H9 (cell line): ENCODE measurements around the gene RAB6A. TPM values are rescaled to one million over a fixed set of nuclear protein-coding genes. Genes with fewer than 3 reads are reported as not detected.

ENCODE experiments used
- DNase-seq: peaks from one replicate; pipeline ENCODE4 v3.0.0-alpha.2; 2017
- H2AFZ ChIP-seq: one replicate; pipeline ENCODE4 v1.6.1; 2013; ENCODE audit warnings: mild to moderate bottlenecking, low read length, control low read depth, moderate library complexity
- H2AK5ac ChIP-seq: 2 replicates; pipeline ENCODE4 v1.6.1; 2013; ENCODE audit warnings: low read length, control low read depth, mixed read lengths; ENCODE audit not compliant: insufficient read length
- H2BK120ac ChIP-seq: one replicate; pipeline ENCODE4 v1.6.1; 2013; ENCODE audit warnings: low read depth, mild to moderate bottlenecking, low read length, control low read depth, inconsistent platforms; ENCODE audit not compliant: poor library complexity, severe bottlenecking
- H2BK12ac ChIP-seq: 2 replicates; pipeline ENCODE4 v1.6.1; 2013; ENCODE audit warnings: low read length, control low read depth, mixed read lengths, low read depth; ENCODE audit not compliant: insufficient read length
- H2BK15ac ChIP-seq: 2 replicates; pipeline ENCODE4 v1.6.1; 2013; ENCODE audit warnings: low read depth, low read length, control low read depth
- H2BK20ac ChIP-seq: one replicate; pipeline ENCODE4 v1.6.1; 2013; ENCODE audit warnings: low read depth, mild to moderate bottlenecking, low read length, control low read depth, inconsistent platforms; ENCODE audit not compliant: poor library complexity, severe bottlenecking
- H2BK5ac ChIP-seq: 2 replicates; pipeline ENCODE4 v1.6.1; 2013; ENCODE audit warnings: low read length, control low read depth, mixed read lengths; ENCODE audit not compliant: insufficient read length
- H3K14ac ChIP-seq: 2 replicates; pipeline ENCODE4 v1.6.1; 2013; ENCODE audit warnings: low read length, control low read depth; ENCODE audit not compliant: insufficient read depth
- H3K18ac ChIP-seq: 2 replicates; pipeline ENCODE4 v1.6.1; 2013; ENCODE audit warnings: low read depth, mild to moderate bottlenecking, mixed read lengths, low read length, control low read depth; ENCODE audit not compliant: insufficient read length
- H3K23ac ChIP-seq: 2 replicates; pipeline ENCODE4 v1.6.1; 2013; ENCODE audit warnings: low read length, control low read depth, mixed read lengths, low read depth; ENCODE audit not compliant: insufficient read length
- H3K23me2 ChIP-seq: 2 replicates; pipeline ENCODE4 v1.6.1; 2013; ENCODE audit warnings: low read depth, mild to moderate bottlenecking, mixed read lengths, low read length, control low read depth; ENCODE audit not compliant: insufficient read length, poor library complexity, severe bottlenecking
- H3K27ac ChIP-seq: 2 replicates; pipeline ENCODE4 v1.5.1; 2013; ENCODE audit warnings: low read length, control low read depth, mixed read lengths, low read depth; ENCODE audit not compliant: insufficient read length
- H3K27me3 ChIP-seq: 2 replicates; pipeline ENCODE4 v1.6.1; 2013; ENCODE audit warnings: low read length, control low read depth, inconsistent platforms; ENCODE audit not compliant: insufficient read depth
- H3K4ac ChIP-seq: 2 replicates; pipeline ENCODE4 v1.6.1; 2013; ENCODE audit warnings: low read depth, mild to moderate bottlenecking, control low read depth, inconsistent platforms, low read length, moderate library complexity
- H3K4me1 ChIP-seq: 2 replicates; pipeline ENCODE4 v1.6.1; 2013; ENCODE audit warnings: low read length, control low read depth, inconsistent platforms; ENCODE audit not compliant: insufficient read depth
- H3K4me2 ChIP-seq: 2 replicates; pipeline ENCODE4 v1.6.1; 2013; ENCODE audit warnings: low read length, control low read depth, mixed read lengths; ENCODE audit not compliant: insufficient read length, insufficient read depth
- H3K56ac ChIP-seq: 2 replicates; pipeline ENCODE4 v1.6.1; 2013; ENCODE audit warnings: low read depth, mild to moderate bottlenecking, mixed read lengths, low read length, control low read depth; ENCODE audit not compliant: insufficient read length
- H3K79me1 ChIP-seq: 2 replicates; pipeline ENCODE4 v1.6.1; 2013; ENCODE audit warnings: low read depth, mild to moderate bottlenecking, moderate library complexity, low read length, control low read depth, inconsistent platforms; ENCODE audit not compliant: insufficient read depth, poor library complexity, severe bottlenecking
- H3K79me2 ChIP-seq: 2 replicates; pipeline ENCODE4 v1.6.1; 2013; ENCODE audit warnings: low read length, control low read depth, inconsistent platforms; ENCODE audit not compliant: insufficient read depth
- H3K9ac ChIP-seq: 2 replicates; pipeline ENCODE4 v1.6.1; 2013; ENCODE audit warnings: low read length, control low read depth, mixed read lengths; ENCODE audit not compliant: insufficient read length; ENCODE audit errors: extremely low read depth
- H3K9me3 ChIP-seq: one replicate; pipeline ENCODE4 v1.6.1; 2013; ENCODE audit warnings: low read depth, low read length, inconsistent platforms; ENCODE audit not compliant: control insufficient read depth
- H3T11ph ChIP-seq: one replicate; pipeline ENCODE4 v1.6.1; 2013; ENCODE audit warnings: mild to moderate bottlenecking, low read length, control low read depth, inconsistent platforms
- H4K20me1 ChIP-seq: one replicate; pipeline ENCODE4 v1.6.1; 2013; ENCODE audit not compliant: control insufficient read depth, insufficient read length, insufficient read depth
- H4K5ac ChIP-seq: 2 replicates; pipeline ENCODE4 v1.6.1; 2013; ENCODE audit warnings: low read depth, mild to moderate bottlenecking, mixed read lengths, low read length, control low read depth; ENCODE audit not compliant: insufficient read length
- H4K8ac ChIP-seq: replicated peaks from 2 replicates; pipeline ENCODE4 v1.6.1; 2013; ENCODE audit warnings: low read length, control low read depth, mixed read lengths, low read depth; ENCODE audit not compliant: insufficient read length
- H4K91ac ChIP-seq: 2 replicates; pipeline ENCODE4 v1.6.1; 2013; ENCODE audit warnings: low read depth, mild to moderate bottlenecking, moderate library complexity, mixed read lengths, low read length, control low read depth; ENCODE audit not compliant: insufficient read length
- H3K27ac Mint-ChIP-seq, 3 experiments: 2 replicates in 2 of 3; 3 replicates in 1 of 3; pipeline ENCODE4 v1.8.0; 2020 to 2021; ENCODE audit warnings: mixed read lengths in 3 of 3, mild to moderate bottlenecking in 1 of 3, moderate library complexity in 1 of 3
- H3K27me3 Mint-ChIP-seq: 2 replicates; pipeline ENCODE4 v1.8.0; 2021; ENCODE audit warnings: low read depth, mild to moderate bottlenecking, moderate library complexity, mixed read lengths
- H3K36me3 Mint-ChIP-seq, 3 experiments: 2 replicates in 2 of 3; 3 replicates in 1 of 3; pipeline ENCODE4 v1.8.0; 2020 to 2021; ENCODE audit warnings: low read depth in 3 of 3, mixed read lengths in 3 of 3; ENCODE audit not compliant: insufficient read depth in 1 of 3
- H3K4me1 Mint-ChIP-seq, 2 experiments: 2 replicates each; pipeline ENCODE4 v1.8.0; 2020; ENCODE audit warnings: mixed read lengths in 2 of 2
- H3K4me3 Mint-ChIP-seq, 2 experiments: 2 replicates in 1 of 2; 3 replicates in 1 of 2; pipeline ENCODE4 v1.8.0; 2020 to 2021; ENCODE audit warnings: mild to moderate bottlenecking in 2 of 2, mixed read lengths in 2 of 2, moderate library complexity in 1 of 2
- H3K9me3 Mint-ChIP-seq, 2 experiments: 2 replicates in 1 of 2; 3 replicates in 1 of 2; pipeline ENCODE4 v1.8.0; 2020; ENCODE audit warnings: mild to moderate bottlenecking in 2 of 2, mixed read lengths in 2 of 2, moderate library complexity in 1 of 2
- CTCF ChIP-seq: fragments of 200-600 bp; sonication (generic); conservative IDR thresholded peaks from 3 replicates; pipeline ENCODE4 v1.8.0; 2021; ENCODE audit warnings: antibody characterized with exemption, mild to moderate bottlenecking
- WGBS: extraction: QIAGEN DNeasy Blood & Tissue Kit; methylation state at CpG from one replicate; pipeline ENCODE4 v1.1.7; 2013; ENCODE audit warnings: missing lambda C conversion rate, low lambda C conversion rate, mixed read lengths; ENCODE audit not compliant: insufficient read length; ENCODE audit errors: extremely low coverage; 5-methylcytosine and 5-hydroxymethylcytosine counted together
- total RNA-seq: library from RNA; stranded (reverse); gene quantifications from 2 replicates; pipeline ENCODE4 v1.2.1, GENCODE V29; 2021

The RAB6A gene
- total RNA-seq, 1 experiment from 2014 or later, result 72.8 TPM

- Histone ChIP-seq H4K8ac (no peak overlapping the region), H3K27me3 (no peaks in the 10 kb centered on the region), H3K9me3 (no peaks in the 10 kb centered on the region), H2AFZ (no peak overlapping the region), H3K18ac (no peak overlapping the region), H3K79me1 (peaks cover 13% of the 10 kb centered on the region), H3K4ac (no peak overlapping the region), H2BK12ac (no peak overlapping the region), H3K14ac (no peak overlapping the region), H2BK120ac (no peak overlapping the region), H2AK5ac (no peak overlapping the region), H3K23ac (no peak overlapping the region), H4K5ac (no peak overlapping the region), H3T11ph (no peak overlapping the region), H2BK15ac (no peak overlapping the region), H3K4me1 (no peaks in the 10 kb centered on the region), H3K23me2 (no peaks in the 10 kb centered on the region), H4K20me1 (no peaks in the 10 kb centered on the region), H3K4me2 (no peak overlapping the region), H3K9ac (no peak overlapping the region), H2BK20ac (no peak overlapping the region), H3K56ac (no peak overlapping the region), H3K27ac (no peak overlapping the region), H4K91ac (no peak overlapping the region), H3K79me2 (peaks cover 22% of the 10 kb centered on the region; the same call in 1 of the 2 replicates), H2BK5ac (no peak overlapping the region)
- no peak overlapping the region for H3K27ac Mint-ChIP-seq
- H3K27me3 Mint-ChIP-seq, result no peaks in the 10 kb centered on the region
- no peak overlapping the region for H3K4me3 Mint-ChIP-seq
- H3K36me3 Mint-ChIP-seq, result peaks cover 0 to 9% (median 0%) of the 10 kb centered on the region in 3 experiments; a peak in 3 of 7 replicates
- H3K4me1 Mint-ChIP-seq, result peaks cover 3 to 5% of the 10 kb centered on the region in 2 experiments; a peak in 1 of 4 replicates
- H3K9me3 Mint-ChIP-seq, result no peaks in the 10 kb centered on the region
- no CpG with 5 or more reads among the region's 7 CpGs for WGBS
- TF ChIP-seq CTCF, result no peak
- DNase-seq, result no peak
Observed at GRCh38 chr11:73749118-73749517, 11.8 kb downstream of the RAB6A start.
